Trophoblast cell (in vitro differentiated cells and primary cell): ENCODE measurements around the gene FBXO17.

Experiments used
- DNase-seq, 2 donors: peaks; one replicate each; pipeline ENCODE4 v3.0.0-alpha.2; 2016
- H2AFZ ChIP-seq: 2 replicates; pipeline ENCODE4 v1.6.1; 2013; ENCODE audit warnings: low read length, moderate library complexity, mild to moderate bottlenecking; ENCODE audit not compliant: insufficient read depth, poor library complexity
- H2AK5ac ChIP-seq: 2 replicates; pipeline ENCODE4 v1.6.1; 2013; ENCODE audit warnings: mild to moderate bottlenecking, low read length
- H2BK120ac ChIP-seq: 2 replicates; pipeline ENCODE4 v1.6.1; 2013; ENCODE audit warnings: low read length, mild to moderate bottlenecking, moderate library complexity; ENCODE audit not compliant: insufficient read depth, poor library complexity
- H2BK12ac ChIP-seq: 2 replicates; pipeline ENCODE4 v1.6.1; 2013; ENCODE audit warnings: mild to moderate bottlenecking, low read length, moderate library complexity
- H2BK5ac ChIP-seq: 2 replicates; pipeline ENCODE4 v1.6.1; 2013; ENCODE audit warnings: low read length, low read depth, moderate library complexity, mild to moderate bottlenecking; ENCODE audit not compliant: poor library complexity
- H3K14ac ChIP-seq: 2 replicates; pipeline ENCODE4 v1.6.1; 2013; ENCODE audit warnings: mild to moderate bottlenecking, low read length
- H3K18ac ChIP-seq: 2 replicates; pipeline ENCODE4 v1.6.1; 2013; ENCODE audit warnings: mild to moderate bottlenecking, low read length
- H3K23ac ChIP-seq: 2 replicates; pipeline ENCODE4 v1.6.1; 2013; ENCODE audit warnings: low read length
- H3K27ac ChIP-seq: 2 replicates; pipeline ENCODE4 v1.5.1; 2013; ENCODE audit warnings: low read depth, mild to moderate bottlenecking, inconsistent platforms, low read length, moderate library complexity
- H3K27me3 ChIP-seq: 2 replicates; pipeline ENCODE4 v1.6.1; 2013; ENCODE audit warnings: inconsistent platforms, mild to moderate bottlenecking, low read length, moderate library complexity; ENCODE audit not compliant: insufficient read depth
- H3K36me3 ChIP-seq, 2 experiments: 1 replicate in 1 of 2; 2 replicates in 1 of 2; pipeline ENCODE4 v1.6.1; 2013; ENCODE audit warnings: low read length in 2 of 2, mild to moderate bottlenecking in 2 of 2, moderate library complexity in 1 of 2; ENCODE audit not compliant: insufficient read depth in 2 of 2, control insufficient read depth in 1 of 2
- H3K4ac ChIP-seq: 2 replicates; pipeline ENCODE4 v1.6.1; 2013; ENCODE audit warnings: low read depth, mild to moderate bottlenecking, low read length, moderate library complexity
- H3K4me1 ChIP-seq, 2 experiments: 1 replicate in 1 of 2; 2 replicates in 1 of 2; pipeline ENCODE4 v1.6.1; 2013; ENCODE audit warnings: low read length in 2 of 2, mild to moderate bottlenecking in 2 of 2, moderate library complexity in 1 of 2; ENCODE audit not compliant: insufficient read depth in 2 of 2, control insufficient read depth in 1 of 2
- H3K4me2 ChIP-seq: 2 replicates; pipeline ENCODE4 v1.6.1; 2013; ENCODE audit warnings: inconsistent platforms, mild to moderate bottlenecking, low read length, moderate library complexity
- H3K4me3 ChIP-seq: 2 replicates; pipeline ENCODE4 v1.5.1; 2013; ENCODE audit warnings: mild to moderate bottlenecking, low read depth, low read length, inconsistent platforms
- H3K79me1 ChIP-seq: one replicate; pipeline ENCODE4 v1.6.1; 2013; ENCODE audit warnings: low read length
- H3K79me2 ChIP-seq: 2 replicates; pipeline ENCODE4 v1.6.1; 2013; ENCODE audit warnings: low read length, mild to moderate bottlenecking; ENCODE audit not compliant: control insufficient read depth, insufficient read depth, poor library complexity
- H3K9ac ChIP-seq: 2 replicates; pipeline ENCODE4 v1.6.1; 2013; ENCODE audit warnings: mild to moderate bottlenecking, low read length
- H3K9me3 ChIP-seq: 2 replicates; pipeline ENCODE4 v1.6.1; 2013; ENCODE audit warnings: low read depth, mild to moderate bottlenecking, control low read depth, inconsistent platforms, low read length; ENCODE audit not compliant: insufficient read depth
- H4K12ac ChIP-seq: 2 replicates; pipeline ENCODE4 v1.6.1; 2013; ENCODE audit warnings: low read depth, mild to moderate bottlenecking, low read length, moderate library complexity
- H4K8ac ChIP-seq: 2 replicates; pipeline ENCODE4 v1.6.1; 2013; ENCODE audit warnings: low read depth, mild to moderate bottlenecking, low read length, moderate library complexity
- H4K91ac ChIP-seq: one replicate; pipeline ENCODE4 v1.6.1; 2013; ENCODE audit warnings: low read depth, mild to moderate bottlenecking, low read length, moderate library complexity
- WGBS: extraction: QIAGEN DNeasy Blood & Tissue Kit; methylation state at CpG from one replicate; pipeline ENCODE4 v1.1.7; 2013; ENCODE audit warnings: missing lambda C conversion rate; ENCODE audit not compliant: insufficient read length, insufficient coverage; ENCODE audit errors: extremely low coverage; 5-methylcytosine and 5-hydroxymethylcytosine counted together

FBXO17 gene

DNA sequence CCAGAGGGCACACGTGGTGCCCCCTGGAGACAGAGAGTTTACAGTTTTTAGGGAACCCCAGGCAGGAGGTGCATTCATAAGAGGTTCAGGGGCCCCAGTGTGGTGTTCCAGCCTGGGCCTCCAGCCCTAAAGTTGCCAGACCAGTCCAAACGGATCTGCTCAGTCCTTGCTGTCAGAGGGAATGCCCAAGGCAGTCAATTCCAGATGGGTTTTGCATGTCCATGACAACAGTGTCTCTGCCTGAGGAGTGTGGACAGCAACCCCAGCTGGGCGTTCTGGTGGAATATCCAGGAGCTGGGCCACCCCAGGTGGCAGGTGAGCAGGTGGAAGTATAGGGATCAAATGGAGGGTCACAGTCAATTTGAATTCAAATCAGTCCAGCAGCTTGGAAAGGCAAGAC lies 31.6 kb upstream of the FBXO17 start:
- H4K91ac ChIP-seq, result no peak overlapping the region
- no CpG with 5 or more reads among the region's 3 CpGs for WGBS
- no peaks in the 10 kb centered on the region for H3K36me3 ChIP-seq
- no peak overlapping the region for H4K12ac ChIP-seq
- no peak overlapping the region for H2AFZ ChIP-seq
- DNase-seq, result no peak
- H3K23ac ChIP-seq, result no peak overlapping the region
- H3K9ac ChIP-seq, result no peak overlapping the region
- H4K8ac ChIP-seq, result no peak overlapping the region
- H3K9me3 ChIP-seq, result no peaks in the 10 kb centered on the region
- H3K4me2 ChIP-seq, result no peak overlapping the region
- H3K79me1 ChIP-seq, result no peaks in the 10 kb centered on the region
- H3K18ac ChIP-seq, result no peak overlapping the region
- H2AK5ac ChIP-seq, result no peak overlapping the region
- H3K14ac ChIP-seq, result no peak overlapping the region
- no peak overlapping the region for H2BK12ac ChIP-seq
- no peak overlapping the region for H2BK5ac ChIP-seq
- no peak overlapping the region for H3K4ac ChIP-seq
- H3K27me3 ChIP-seq, result no peaks in the 10 kb centered on the region
- peaks cover 0 to 4% of the 10 kb centered on the region in 2 experiments for H3K4me1 ChIP-seq
- no peaks in the 10 kb centered on the region for H3K79me2 ChIP-seq
- H3K27ac ChIP-seq, result no peak overlapping the region
- H2BK120ac ChIP-seq, result no peak overlapping the region
- H3K4me3 ChIP-seq, result no peak overlapping the region

DNA sequence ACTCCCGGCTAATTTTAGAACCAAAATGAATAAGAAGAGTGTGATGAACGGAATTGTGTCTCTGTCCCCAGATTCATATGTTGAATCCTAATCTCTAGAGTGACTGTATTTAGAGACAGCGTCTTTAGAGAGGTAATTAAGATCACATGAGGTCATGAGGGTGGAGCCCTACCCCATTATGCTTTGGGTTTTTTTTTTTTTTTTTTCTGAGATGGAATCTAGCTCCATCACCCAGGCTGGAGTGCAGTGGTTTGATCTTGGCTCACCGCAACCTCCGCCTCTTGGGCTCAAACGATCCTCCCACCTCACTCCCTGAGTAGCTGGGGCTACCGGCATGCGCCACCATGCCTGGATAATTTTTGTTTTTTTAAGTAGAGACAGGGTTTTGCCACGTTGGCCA lies 28.9 kb upstream of the FBXO17 start:
- no peak overlapping the region for H3K4me3 ChIP-seq
- no peak overlapping the region for H4K8ac ChIP-seq
- H3K27me3 ChIP-seq, result no peaks in the 10 kb centered on the region
- H3K36me3 ChIP-seq, result no peaks in the 10 kb centered on the region
- no peak for DNase-seq
- no peak overlapping the region for H2BK5ac ChIP-seq
- H4K12ac ChIP-seq, result no peak overlapping the region
- peaks cover 0 to 4% of the 10 kb centered on the region in 2 experiments for H3K4me1 ChIP-seq
- no peak overlapping the region for H3K4me2 ChIP-seq
- H3K9me3 ChIP-seq, result no peaks in the 10 kb centered on the region
- H2AFZ ChIP-seq, result no peak overlapping the region
- no peak overlapping the region for H2BK12ac ChIP-seq
- H2BK120ac ChIP-seq, result no peak overlapping the region
- no peak overlapping the region for H3K27ac ChIP-seq
- no peaks in the 10 kb centered on the region for H3K79me1 ChIP-seq
- no peak overlapping the region for H3K18ac ChIP-seq
- no peak overlapping the region for H3K4ac ChIP-seq
- H3K9ac ChIP-seq, result no peak overlapping the region
- H3K79me2 ChIP-seq, result no peaks in the 10 kb centered on the region
- H3K23ac ChIP-seq, result no peak overlapping the region
- H4K91ac ChIP-seq, result no peak overlapping the region
- H3K14ac ChIP-seq, result no peak overlapping the region
- WGBS, result no CpG with 5 or more reads among the region's 9 CpGs
- no peak overlapping the region for H2AK5ac ChIP-seq

DNA sequence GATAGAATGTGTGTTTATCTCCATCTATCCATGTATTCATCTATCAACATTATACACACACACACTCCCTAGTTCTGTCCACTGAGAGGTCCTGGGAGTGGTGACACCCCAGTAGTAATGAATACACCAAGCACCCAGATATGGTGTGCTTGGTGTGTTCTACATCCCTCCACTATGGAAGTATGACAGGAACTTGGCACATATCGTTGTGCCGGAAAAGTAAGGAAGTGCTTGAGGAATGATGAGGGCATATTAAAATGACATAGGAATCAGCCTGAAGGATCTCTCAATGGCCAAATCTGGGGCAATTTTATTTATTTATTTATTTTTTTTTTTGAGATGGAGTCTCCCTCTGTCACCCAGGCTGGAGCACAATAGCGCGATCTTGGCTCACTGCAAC lies 28.3 kb upstream of the FBXO17 start:
- Histone ChIP-seq H2BK12ac (no peak overlapping the region), H3K79me1 (no peaks in the 10 kb centered on the region), H3K79me2 (no peaks in the 10 kb centered on the region), H2BK5ac (no peak overlapping the region), H3K23ac (no peak overlapping the region), H3K4ac (no peak overlapping the region), H2AK5ac (no peak overlapping the region), H3K27me3 (no peaks in the 10 kb centered on the region), H3K18ac (no peak overlapping the region), H4K91ac (no peak overlapping the region), H3K9ac (no peak overlapping the region), H4K8ac (no peak overlapping the region), H3K27ac (no peak overlapping the region), H3K14ac (no peak overlapping the region), H3K4me1 (peaks cover 0 to 4% of the 10 kb centered on the region in 2 experiments), H3K36me3 (no peaks in the 10 kb centered on the region), H4K12ac (no peak overlapping the region), H2BK120ac (no peak overlapping the region), H3K4me2 (no peak overlapping the region), H2AFZ (no peak overlapping the region), H3K9me3 (no peaks in the 10 kb centered on the region), H3K4me3 (no peak overlapping the region)
- WGBS, result no CpG with 5 or more reads among the region's 4 CpGs
- DNase-seq, result no peak

DNA sequence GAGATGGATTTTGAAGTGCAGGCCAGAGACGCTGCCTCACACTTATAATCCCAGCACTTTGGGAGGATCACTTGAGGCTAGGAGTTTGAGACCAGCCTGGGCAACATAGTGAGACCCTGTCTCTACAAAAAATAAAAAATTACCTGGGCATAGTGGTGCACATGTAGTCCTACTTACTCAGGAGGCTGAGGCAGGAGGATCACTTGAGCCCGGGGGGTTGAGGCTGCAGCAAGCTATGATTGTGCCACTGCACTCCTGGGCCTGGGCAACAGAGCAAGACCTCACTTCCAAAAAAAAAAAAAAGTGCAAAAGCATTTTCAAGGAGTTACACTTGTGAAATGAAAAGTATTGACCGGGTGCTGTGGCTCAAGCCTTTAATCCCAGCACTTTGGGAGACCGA lies 27.6 kb upstream of the FBXO17 start:
- no peak overlapping the region for H3K27ac ChIP-seq
- no peaks in the 10 kb centered on the region for H3K36me3 ChIP-seq
- no peak overlapping the region for H3K14ac ChIP-seq
- no peak overlapping the region for H2BK5ac ChIP-seq
- no peak overlapping the region for H3K23ac ChIP-seq
- no peaks in the 10 kb centered on the region for H3K79me2 ChIP-seq
- H2BK120ac ChIP-seq, result no peak overlapping the region
- no peak overlapping the region for H3K4me3 ChIP-seq
- H3K4me2 ChIP-seq, result no peak overlapping the region
- WGBS, result no CpG with 5 or more reads among the region's 4 CpGs
- H4K91ac ChIP-seq, result no peak overlapping the region
- no peak overlapping the region for H2BK12ac ChIP-seq
- DNase-seq, result no peak
- no peaks in the 10 kb centered on the region for H3K9me3 ChIP-seq
- no peak overlapping the region for H4K8ac ChIP-seq
- H3K18ac ChIP-seq, result no peak overlapping the region
- H3K4ac ChIP-seq, result no peak overlapping the region
- H2AFZ ChIP-seq, result no peak overlapping the region
- peaks cover 0 to 4% of the 10 kb centered on the region in 2 experiments for H3K4me1 ChIP-seq
- H3K9ac ChIP-seq, result no peak overlapping the region
- H2AK5ac ChIP-seq, result no peak overlapping the region
- no peaks in the 10 kb centered on the region for H3K27me3 ChIP-seq
- H3K79me1 ChIP-seq, result no peaks in the 10 kb centered on the region
- no peak overlapping the region for H4K12ac ChIP-seq
